Testis (tissue), 2 donors: ENCODE measurements around the gene NCR2.

ENCODE experiments used
- POLR2A ChIP-seq: fragments of 450-650 bp; IDR thresholded peaks from one replicate; pipeline ENCODE4 v1.6.1; 2017; ENCODE audit warnings: antibody characterized with exemption, mild to moderate bottlenecking, moderate library complexity
- TF ChIP-seq, protein P1 (sequence below), 3 experiments: fragments of 450-650 bp in 2 of 3; fragments of 200-600 bp in 1 of 3; sonication (generic) in 1 of 3; IDR thresholded peaks; one replicate each; pipeline ENCODE4 v1.5.1; 2016 to 2019; ENCODE audit warnings: antibody characterized with exemption in 3 of 3, mild to moderate bottlenecking in 2 of 3, moderate library complexity in 1 of 3

DNA sequence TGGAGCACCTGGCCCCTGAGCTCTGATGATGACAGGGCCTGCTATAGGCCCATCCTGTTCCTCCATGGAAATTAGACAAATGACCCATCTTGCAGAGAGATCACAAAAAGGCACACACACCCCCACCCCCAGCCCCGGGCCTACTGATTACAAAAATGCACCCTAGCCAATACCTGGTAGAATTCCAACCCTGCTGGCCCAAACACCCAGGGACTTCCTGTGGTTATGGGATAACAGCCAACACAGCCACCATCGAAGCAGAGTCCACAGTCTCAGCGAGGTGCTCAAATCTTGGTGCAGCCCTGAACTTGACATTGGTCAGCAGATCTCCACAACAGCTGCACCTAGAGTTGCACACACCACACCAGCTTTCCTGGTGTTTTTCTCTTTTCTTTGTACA, 17.0 kb downstream of the NCR2 start:
- TF ChIP-seq, protein P1, sequence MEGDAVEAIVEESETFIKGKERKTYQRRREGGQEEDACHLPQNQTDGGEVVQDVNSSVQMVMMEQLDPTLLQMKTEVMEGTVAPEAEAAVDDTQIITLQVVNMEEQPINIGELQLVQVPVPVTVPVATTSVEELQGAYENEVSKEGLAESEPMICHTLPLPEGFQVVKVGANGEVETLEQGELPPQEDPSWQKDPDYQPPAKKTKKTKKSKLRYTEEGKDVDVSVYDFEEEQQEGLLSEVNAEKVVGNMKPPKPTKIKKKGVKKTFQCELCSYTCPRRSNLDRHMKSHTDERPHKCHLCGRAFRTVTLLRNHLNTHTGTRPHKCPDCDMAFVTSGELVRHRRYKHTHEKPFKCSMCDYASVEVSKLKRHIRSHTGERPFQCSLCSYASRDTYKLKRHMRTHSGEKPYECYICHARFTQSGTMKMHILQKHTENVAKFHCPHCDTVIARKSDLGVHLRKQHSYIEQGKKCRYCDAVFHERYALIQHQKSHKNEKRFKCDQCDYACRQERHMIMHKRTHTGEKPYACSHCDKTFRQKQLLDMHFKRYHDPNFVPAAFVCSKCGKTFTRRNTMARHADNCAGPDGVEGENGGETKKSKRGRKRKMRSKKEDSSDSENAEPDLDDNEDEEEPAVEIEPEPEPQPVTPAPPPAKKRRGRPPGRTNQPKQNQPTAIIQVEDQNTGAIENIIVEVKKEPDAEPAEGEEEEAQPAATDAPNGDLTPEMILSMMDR (IDR thresholded peaks at IDR 0.05) = no peak
- no peak for TF ChIP-seq POLR2A
